H1 (cell line): ENCODE measurements around the gene GNAQ. TPM values are rescaled to one million over a fixed set of nuclear protein-coding genes. Genes with fewer than 3 reads are reported as not detected.

ENCODE experiments used
- CTCF ChIA-PET: fragments of 300-600 bp; sonication (Branson Sonifier 250); formaldehyde crosslinking; loops from one replicate; lab custom pipeline; 2021; ENCODE audit not compliant: partially characterized antibody; lab: Charles Lee
- POLR2A ChIA-PET: fragments of 300-600 bp; sonication (Branson Sonifier 250); formaldehyde crosslinking; loops from one replicate; lab custom pipeline; 2021; ENCODE audit warnings: inconsistent platforms; ENCODE audit not compliant: partially characterized antibody; lab: Charles Lee
- DNase-seq, 2 experiments: peaks; one replicate each; pipeline versions ENCODE4 v3.0.0 to v3.0.0-alpha.2; 2010 to 2022; ENCODE audit warnings: low spot score in 2 of 2, low read depth in 1 of 2, mixed read lengths in 1 of 2
- FAIRE-seq: peaks from 2 replicates; lab custom pipeline; 2011; peaks lifted over from hg19 to GRCh38; lab: Jason Lieb, UNC
- H2AFZ ChIP-seq: 2 replicates; pipeline ENCODE4 v1.8.1; 2012; ENCODE audit warnings: low read length, inconsistent platforms
- H2AK5ac ChIP-seq: 2 replicates; pipeline ENCODE4 v1.6.1; 2013; ENCODE audit warnings: low read depth, low read length
- H2BK120ac ChIP-seq: replicated peaks from 2 replicates; pipeline ENCODE3; 2013; ENCODE audit warnings: low read depth, low read length, inconsistent platforms
- H2BK12ac ChIP-seq: 2 replicates; pipeline ENCODE4 v1.6.1; 2013; ENCODE audit warnings: low read depth, low read length
- H2BK15ac ChIP-seq: 2 replicates; pipeline ENCODE4 v1.6.1; 2013; ENCODE audit warnings: low read length
- H2BK20ac ChIP-seq: 2 replicates; pipeline ENCODE4 v1.6.1; 2013; ENCODE audit warnings: low read length
- H2BK5ac ChIP-seq: 2 replicates; pipeline ENCODE4 v1.6.1; 2013; ENCODE audit warnings: low read depth, low read length
- H3K14ac ChIP-seq: 2 replicates; pipeline ENCODE4 v1.6.1; 2013; ENCODE audit warnings: inconsistent platforms; ENCODE audit not compliant: insufficient read length
- H3K18ac ChIP-seq: 2 replicates; pipeline ENCODE4 v1.6.1; 2013; ENCODE audit warnings: low read length; ENCODE audit errors: extremely low read depth
- H3K23ac ChIP-seq: 2 replicates; pipeline ENCODE4 v1.6.1; 2013; ENCODE audit warnings: inconsistent platforms; ENCODE audit not compliant: insufficient read length
- H3K23me2 ChIP-seq: 2 replicates; pipeline ENCODE4 v1.6.1; 2013; ENCODE audit warnings: low read depth, low read length
- H3K27ac ChIP-seq: 2 replicates; pipeline ENCODE4 v1.6.1; 2011; ENCODE audit warnings: low read depth, low read length, inconsistent platforms
- H3K27me3 ChIP-seq, 4 experiments: replicated peaks in 1 of 4; 1 replicate in 1 of 4; 2 replicates in 3 of 4; pipeline versions ENCODE4 v1.6.1 to v1.8.1; 2011 to 2013; ENCODE audit warnings: low read length in 3 of 4, mild to moderate bottlenecking in 3 of 4, inconsistent platforms in 2 of 4, mixed read lengths in 2 of 4, moderate library complexity in 1 of 4; ENCODE audit not compliant: control insufficient read depth in 3 of 4, insufficient read depth in 3 of 4; ENCODE audit errors: extremely low read depth in 1 of 4
- H3K36me3 ChIP-seq, 4 experiments: 2 replicates each; pipeline versions ENCODE4 v1.6.1 to v1.8.1; 2011 to 2013; ENCODE audit warnings: mild to moderate bottlenecking in 4 of 4, low read length in 3 of 4, moderate library complexity in 2 of 4, control low read depth in 1 of 4, inconsistent platforms in 1 of 4; ENCODE audit not compliant: insufficient read depth in 4 of 4, control insufficient read depth in 2 of 4
- H3K4ac ChIP-seq: replicated peaks from 2 replicates; pipeline ENCODE3; 2013; ENCODE audit warnings: low read length, low read depth, mixed read lengths, inconsistent platforms; ENCODE audit not compliant: insufficient read length
- H3K4me1 ChIP-seq, 4 experiments: replicated peaks in 1 of 4; 1 replicate in 1 of 4; 2 replicates in 3 of 4; pipeline versions ENCODE4 v1.6.1 to v1.8.1; 2011 to 2013; ENCODE audit warnings: low read length in 3 of 4, inconsistent platforms in 2 of 4, mixed read lengths in 1 of 4; ENCODE audit not compliant: insufficient read depth in 4 of 4, control insufficient read depth in 3 of 4
- H3K4me2 ChIP-seq, 2 experiments: 2 replicates each; pipeline versions ENCODE4 v1.6.1 to v1.8.1; 2011 to 2013; ENCODE audit warnings: low read depth in 2 of 2, low read length in 2 of 2, control low read depth in 1 of 2, inconsistent platforms in 1 of 2, mild to moderate bottlenecking in 1 of 2; ENCODE audit not compliant: insufficient read depth in 1 of 2
- H3K4me3 ChIP-seq, 4 experiments: fragments of 200-600, 300-600 bp in 1 of 4; sonication (generic), shearing (Covaris generic), sonication (Bioruptor Twin) in 1 of 4; 2 replicates each; pipeline versions ENCODE4 v1.5.1 to v1.8.1; 2011 to 2016; ENCODE audit warnings: low read length in 4 of 4, low read depth in 3 of 4, control low read depth in 2 of 4, inconsistent platforms in 2 of 4, mild to moderate bottlenecking in 2 of 4, mixed read lengths in 1 of 4, moderate library complexity in 1 of 4; ENCODE audit not compliant: insufficient read depth in 2 of 4; ENCODE audit errors: extremely low read depth in 1 of 4
- H3K56ac ChIP-seq: replicated peaks from 2 replicates; pipeline ENCODE3; 2013; ENCODE audit warnings: low read depth, mild to moderate bottlenecking, mixed read lengths, low read length, inconsistent platforms; ENCODE audit not compliant: insufficient read length
- H3K79me1 ChIP-seq: 2 replicates; pipeline ENCODE4 v1.6.1; 2013; ENCODE audit warnings: low read depth, low read length, control low read depth
- H3K79me2 ChIP-seq, 2 experiments: 2 replicates each; pipeline versions ENCODE4 v1.6.1 to v1.8.1; 2012 to 2013; ENCODE audit warnings: low read length in 2 of 2, mild to moderate bottlenecking in 2 of 2, inconsistent platforms in 1 of 2; ENCODE audit not compliant: insufficient read depth in 2 of 2, control insufficient read depth in 1 of 2
- H3K9ac ChIP-seq, 4 experiments: replicated peaks in 1 of 4; 1 replicate in 1 of 4; 2 replicates in 3 of 4; pipeline versions ENCODE4 v1.6.1 to v1.8.1; 2011 to 2013; ENCODE audit warnings: low read depth in 3 of 4, low read length in 3 of 4, control low read depth in 2 of 4, mild to moderate bottlenecking in 2 of 4, moderate library complexity in 2 of 4, inconsistent platforms in 1 of 4; ENCODE audit errors: extremely low read depth in 1 of 4
- H3K9me3 ChIP-seq, 2 experiments: 2 replicates each; pipeline versions ENCODE4 v1.6.1 to v1.8.1; 2012 to 2013; ENCODE audit warnings: mild to moderate bottlenecking in 2 of 2, moderate library complexity in 2 of 2, control low read depth in 1 of 2, inconsistent platforms in 1 of 2, low read depth in 1 of 2, low read length in 1 of 2, mixed read lengths in 1 of 2; ENCODE audit not compliant: insufficient read depth in 2 of 2
- H4K20me1 ChIP-seq, 2 experiments: replicated peaks in 1 of 2; 2 replicates each; pipeline versions ENCODE3 to v1.8.1; 2011 to 2013; ENCODE audit warnings: inconsistent platforms in 2 of 2, low read length in 2 of 2, mild to moderate bottlenecking in 1 of 2; ENCODE audit not compliant: insufficient read depth in 2 of 2, control insufficient read depth in 1 of 2
- H4K5ac ChIP-seq: 2 replicates; pipeline ENCODE4 v1.6.1; 2013; ENCODE audit warnings: low read length, low read depth, mixed read lengths, inconsistent platforms; ENCODE audit not compliant: insufficient read length
- H4K8ac ChIP-seq: 2 replicates; pipeline ENCODE4 v1.8.0; 2013; ENCODE audit warnings: mild to moderate bottlenecking, moderate library complexity, low read length, inconsistent platforms; ENCODE audit not compliant: insufficient read depth; ENCODE audit errors: extremely low read depth
- H4K91ac ChIP-seq: replicated peaks from 2 replicates; pipeline ENCODE3; 2013; ENCODE audit warnings: low read length, mixed read lengths, inconsistent platforms; ENCODE audit not compliant: insufficient read length
- FOSL1 ChIP-seq: IDR thresholded peaks from 2 replicates; pipeline ENCODE4 v1.6.1; 2011; ENCODE audit warnings: mild to moderate bottlenecking, low read depth, low read length, moderate library complexity; ENCODE audit not compliant: insufficient read depth
- GABPA ChIP-seq: IDR thresholded peaks from 2 replicates; pipeline ENCODE4 v1.6.1; 2011; ENCODE audit warnings: mild to moderate bottlenecking, low read length, moderate library complexity, borderline replicate concordance; ENCODE audit not compliant: insufficient read depth
- HDAC6 ChIP-seq: IDR thresholded peaks from one replicate; pipeline ENCODE4 v1.7.1; 2012; ENCODE audit warnings: low read depth, mild to moderate bottlenecking, inconsistent platforms, low read length, moderate library complexity
- KDM5A ChIP-seq: fragments of 200-600 bp; IDR thresholded peaks from 2 replicates; pipeline ENCODE4 v1.7.1; 2012; ENCODE audit warnings: mild to moderate bottlenecking, low read length, inconsistent platforms, mixed read lengths
- POLR2A ChIP-seq, 2 experiments: IDR thresholded peaks; 1 replicate in 1 of 2; 2 replicates in 1 of 2; pipeline ENCODE4 v1.6.1; 2011; ENCODE audit warnings: low read depth in 2 of 2, low read length in 2 of 2, mild to moderate bottlenecking in 2 of 2; ENCODE audit errors: control extremely low read depth in 1 of 2
- RFX5 ChIP-seq: IDR thresholded peaks from 2 replicates; pipeline ENCODE4 v1.6.1; 2011; ENCODE audit warnings: low read depth, low read length, improper control_type of control experiment, borderline replicate concordance
- SAP30 ChIP-seq: fragments of 300-600 bp; sonication (generic); IDR thresholded peaks from 2 replicates; pipeline ENCODE4 v1.7.1; 2012; ENCODE audit warnings: low read length, moderate library complexity, mild to moderate bottlenecking, inconsistent platforms; ENCODE audit not compliant: insufficient read depth, insufficient replicate concordance
- SIN3A ChIP-seq, 2 experiments: IDR thresholded peaks in 1 of 2; conservative IDR thresholded peaks in 1 of 2; 2 replicates each; pipeline ENCODE4 v1.6.1; 2011 to 2012; ENCODE audit warnings: low read length in 2 of 2, improper control_type of control experiment in 1 of 2, low read depth in 1 of 2, mild to moderate bottlenecking in 1 of 2
- WGBS, 2 experiments: shearing (Covaris generic) in 1 of 2; methylation state at CpG; one replicate each; pipeline versions ENCODE4 v1.1.6 to v1.1.7; 2013 to 2015; ENCODE audit warnings: low lambda C conversion rate in 2 of 2, mixed read lengths in 2 of 2, inconsistent platforms in 1 of 2, low coverage in 1 of 2, missing lambda C conversion rate in 1 of 2; ENCODE audit not compliant: insufficient replicate concordance in 2 of 2, insufficient coverage in 1 of 2, insufficient read length in 1 of 2; ENCODE audit errors: extremely low coverage in 1 of 2, missing lambda C conversion rate in 1 of 2; 5-methylcytosine and 5-hydroxymethylcytosine counted together
- polyA plus RNA-seq, 7 experiments: library from polyadenylated mRNA; depleted of rRNA in 3 of 7; stranded (reverse) in 5 of 7; unstranded in 2 of 7; fragments of >200 nt in 5 of 7; fragments of 200-250 nt in 2 of 7; gene quantifications; 1 replicate in 5 of 7; 2 replicates in 1 of 7; 4 replicates in 1 of 7; pipeline versions ENCODE4 v1.2.1 to v1.2.3, GENCODE V29; 2011 to 2013; ENCODE audit warnings: missing spikeins in 2 of 7, mixed read lengths in 2 of 7
- total RNA-seq: library from RNA; stranded (reverse); fragmentation: NEBNext Ultra II Directional; extraction: Animal tissue kit (Norgen Biotek cat#: 25700); gene quantifications from 2 replicates; pipeline ENCODE4 v1.2.1, GENCODE V29; 2021
- TF ChIP-seq, protein P1 (sequence below): IDR thresholded peaks from 2 replicates; pipeline ENCODE4 v1.6.1; 2012; ENCODE audit warnings: inconsistent platforms
- TF ChIP-seq, protein P2 (sequence below): IDR thresholded peaks from 2 replicates; pipeline ENCODE4 v1.6.1; 2011; ENCODE audit warnings: low read length, improper control_type of control experiment

The GNAQ gene
- total and polyA plus RNA-seq, 2 of the 8 experiments (the other 6 are each of a cell fraction or from before 2014, with no cell fraction given) = 22.8 to 63.8 TPM

DNA sequence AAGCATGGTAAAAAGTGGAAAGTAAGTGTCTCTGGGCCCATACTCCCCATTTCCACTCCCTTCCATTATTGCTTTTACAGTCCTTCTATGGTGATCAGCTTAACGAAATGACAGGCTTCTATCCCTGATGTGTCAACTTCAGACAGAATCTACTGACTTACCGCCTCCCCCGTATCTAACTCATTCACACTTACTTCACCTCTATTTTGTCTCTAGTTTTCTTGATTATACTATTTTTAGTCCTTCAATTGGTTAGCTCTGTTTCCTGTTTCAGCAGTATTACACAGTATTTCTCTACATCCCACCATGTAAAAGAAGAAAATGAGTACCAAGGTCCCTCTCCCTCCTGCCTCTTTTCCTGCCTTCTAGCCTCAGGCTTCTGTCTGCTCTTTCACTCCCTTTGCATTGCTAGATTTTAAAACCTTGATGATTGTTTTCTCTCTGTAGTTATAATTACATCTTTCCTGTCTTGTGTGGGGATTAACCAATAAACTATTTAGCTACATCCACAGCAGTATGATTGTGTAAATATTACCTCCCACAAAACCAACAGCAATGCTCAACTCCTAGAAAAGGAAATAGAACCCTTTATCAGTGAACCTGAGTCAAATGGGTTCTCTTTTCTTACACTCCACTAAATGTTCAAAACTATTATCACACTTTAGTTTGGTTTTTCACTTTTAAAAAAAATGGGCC lies 53.4 kb downstream of the GNAQ start:
- Histone ChIP-seq H3K14ac (no peak overlapping the region), H2AFZ (no peak overlapping the region), H3K36me3 (no peaks in the 10 kb centered on the region; a peak in 2 of 8 replicates), H2BK15ac (no peak overlapping the region), H3K4me2 (no peak overlapping the region), H4K5ac (no peak overlapping the region), H3K9ac (no peak overlapping the region), H2BK20ac (no peak overlapping the region), H4K91ac (no peak overlapping the region), H2BK120ac (no peak overlapping the region), H3K79me2 (peaks cover 3 to 82% of the 10 kb centered on the region in 2 experiments; a peak in 3 of 4 replicates), H2AK5ac (no peak overlapping the region), H3K56ac (no peak overlapping the region), H2BK12ac (no peak overlapping the region), H3K4me3 (no peak overlapping the region), H3K9me3 (no peaks in the 10 kb centered on the region), H3K27me3 (no peaks in the 10 kb centered on the region), H3K23me2 (no peaks in the 10 kb centered on the region), H3K4ac (no peak overlapping the region), H3K27ac (no peak overlapping the region), H4K8ac (no peak overlapping the region), H2BK5ac (no peak overlapping the region), H3K79me1 (no peaks in the 10 kb centered on the region; the same call in 1 of the 2 replicates), H3K4me1 (peaks cover 0 to 11% (median 10%) of the 10 kb centered on the region in 4 experiments; a peak in 3 of 7 replicates), H4K20me1 (peaks cover 0 to 6% of the 10 kb centered on the region in 2 experiments), H3K18ac (no peak overlapping the region), H3K23ac (no peak overlapping the region)
- CTCF ChIA-PET = interaction anchor here (0.9 to 4.5 kb wide), 16 partner anchors 8 to 204 kb away, joined by 3 to 76 read pairs (median 11); no protein-coding TSS in a partner anchor
- WGBS, 2 experiments = 87% methylated on average over 3 of the region's 3 CpGs; no CpG with 5 or more reads in 1 of the 2 experiments
- POLR2A ChIA-PET = interaction anchor here (1.2 to 1.9 kb wide), 2 partner anchors 54 to 318 kb away, joined by 5 to 6 read pairs; partner anchors contain the start of gene PSAT1
- FAIRE-seq (no peak), DNase-seq (no peak)
- TF ChIP-seq POLR2A (IDR thresholded peaks at IDR 0.05; ENCODE audit: control extremely low read depth in 1 of 2, low read depth in 2 of 2, low read length in 2 of 2) (no peak), KDM5A (no peak), RFX5 (no peak), GABPA (no peak), SAP30 (no peak), FOSL1 (no peak), HDAC6 (no peak), SIN3A (conservative IDR thresholded peaks at IDR 0.05 in 1 of 2, IDR thresholded peaks at IDR 0.05 in 1 of 2; ENCODE audit: low read depth in 1 of 2, low read length in 2 of 2) (no peak)
- TF ChIP-seq, protein P1, sequence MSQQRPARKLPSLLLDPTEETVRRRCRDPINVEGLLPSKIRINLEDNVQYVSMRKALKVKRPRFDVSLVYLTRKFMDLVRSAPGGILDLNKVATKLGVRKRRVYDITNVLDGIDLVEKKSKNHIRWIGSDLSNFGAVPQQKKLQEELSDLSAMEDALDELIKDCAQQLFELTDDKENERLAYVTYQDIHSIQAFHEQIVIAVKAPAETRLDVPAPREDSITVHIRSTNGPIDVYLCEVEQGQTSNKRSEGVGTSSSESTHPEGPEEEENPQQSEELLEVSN = no peak
- TF ChIP-seq, protein P2, sequence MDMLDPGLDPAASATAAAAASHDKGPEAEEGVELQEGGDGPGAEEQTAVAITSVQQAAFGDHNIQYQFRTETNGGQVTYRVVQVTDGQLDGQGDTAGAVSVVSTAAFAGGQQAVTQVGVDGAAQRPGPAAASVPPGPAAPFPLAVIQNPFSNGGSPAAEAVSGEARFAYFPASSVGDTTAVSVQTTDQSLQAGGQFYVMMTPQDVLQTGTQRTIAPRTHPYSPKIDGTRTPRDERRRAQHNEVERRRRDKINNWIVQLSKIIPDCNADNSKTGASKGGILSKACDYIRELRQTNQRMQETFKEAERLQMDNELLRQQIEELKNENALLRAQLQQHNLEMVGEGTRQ = no peak
